IMR-90 (cell line): ENCODE data around the gene NRXN2. TPM values are rescaled to one million over a fixed set of nuclear protein-coding genes. Genes with fewer than 3 reads are reported as not detected.

Experiments used
- ATAC-seq: fragments of 200-7000 bp; cut with Tn5 transposase; 2 replicates; pipeline ENCODE4 v1.9.1; 2020; ENCODE audit warnings: low read depth, mild to moderate bottlenecking, moderate library complexity
- BruUV-seq: library from RNA; stranded (reverse); fragments of 400-500 nt; replicated peaks from 2 replicates; lab custom pipeline; 2021; lab: Mats Ljungman, UMichigan
- CTCF ChIA-PET: fragments of 300-600 bp; formaldehyde crosslinking; extraction: SDS; loops from one replicate; lab custom pipeline; 2021; ENCODE audit warnings: antibody characterized with exemption; lab: Yijun Ruan, JAX
- POLR2A ChIA-PET: fragments of 300-600 bp; sonication (Branson Sonifier 250); formaldehyde crosslinking; loops from one replicate; lab custom pipeline; 2022; ENCODE audit warnings: antibody characterized with exemption; ENCODE audit not compliant: unreplicated experiment; lab: Charles Lee
- DNase-seq: peaks from one replicate; pipeline ENCODE4 v3.0.0; 2013
- H2AFZ ChIP-seq: replicated peaks from 2 replicates; pipeline ENCODE3; 2013; ENCODE audit warnings: low read length, mild to moderate bottlenecking; ENCODE audit not compliant: poor library complexity
- H2AK5ac ChIP-seq: 2 replicates; pipeline ENCODE4 v1.6.1; 2013; ENCODE audit warnings: low read depth, low read length, inconsistent platforms
- H2AK9ac ChIP-seq: replicated peaks from 2 replicates; pipeline ENCODE3; 2013; ENCODE audit warnings: mild to moderate bottlenecking, low read depth, low read length, moderate library complexity; ENCODE audit not compliant: poor library complexity
- H2BK120ac ChIP-seq: 2 replicates; pipeline ENCODE4 v1.6.1; 2013; ENCODE audit warnings: low read depth, low read length, inconsistent platforms
- H2BK15ac ChIP-seq: 3 replicates; pipeline ENCODE4 v1.6.1; 2013; ENCODE audit warnings: low read depth, low read length, inconsistent platforms
- H2BK20ac ChIP-seq: 2 replicates; pipeline ENCODE4 v1.6.1; 2013; ENCODE audit warnings: low read depth, mild to moderate bottlenecking, inconsistent platforms, low read length, moderate library complexity
- H2BK5ac ChIP-seq: 2 replicates; pipeline ENCODE4 v1.6.1; 2013; ENCODE audit warnings: mild to moderate bottlenecking, low read depth, low read length, inconsistent platforms; ENCODE audit not compliant: poor library complexity, severe bottlenecking
- H3K14ac ChIP-seq: replicated peaks from 2 replicates; pipeline ENCODE4 v1.6.1; 2013; ENCODE audit warnings: low read depth, low read length, inconsistent platforms
- H3K18ac ChIP-seq: 2 replicates; pipeline ENCODE4 v1.6.1; 2013; ENCODE audit warnings: low read depth, low read length, control low read depth
- H3K23ac ChIP-seq: 2 replicates; pipeline ENCODE4 v1.6.1; 2013; ENCODE audit warnings: low read depth, low read length, inconsistent platforms
- H3K27ac ChIP-seq: 2 replicates; pipeline ENCODE4 v1.5.1; 2013; ENCODE audit warnings: mild to moderate bottlenecking, control low read depth, low read length; ENCODE audit not compliant: insufficient read depth
- H3K27me3 ChIP-seq: 2 replicates; pipeline ENCODE4 v1.6.1; 2013; ENCODE audit warnings: low read length; ENCODE audit not compliant: control insufficient read depth, insufficient read depth
- H3K36me3 ChIP-seq: 2 replicates; pipeline ENCODE4 v1.6.1; 2013; ENCODE audit warnings: low read length, mixed read lengths; ENCODE audit not compliant: control insufficient read depth, insufficient read depth
- H3K4ac ChIP-seq: 2 replicates; pipeline ENCODE4 v1.6.1; 2013; ENCODE audit warnings: low read depth, low read length, inconsistent platforms
- H3K4me1 ChIP-seq: 2 replicates; pipeline ENCODE4 v1.6.1; 2013; ENCODE audit warnings: low read length, mixed read lengths; ENCODE audit not compliant: control insufficient read depth, insufficient read depth
- H3K4me2 ChIP-seq: 2 replicates; pipeline ENCODE4 v1.6.1; 2013; ENCODE audit warnings: low read depth, mild to moderate bottlenecking, control low read depth, low read length, moderate library complexity
- H3K4me3 ChIP-seq: 2 replicates; pipeline ENCODE4 v1.5.1; 2013; ENCODE audit warnings: low read depth, mild to moderate bottlenecking, control low read depth, low read length, moderate library complexity; ENCODE audit not compliant: insufficient read depth
- H3K56ac ChIP-seq: 2 replicates; pipeline ENCODE4 v1.6.1; 2013; ENCODE audit warnings: low read length, inconsistent platforms; ENCODE audit not compliant: insufficient read depth; ENCODE audit errors: extremely low read depth
- H3K79me1 ChIP-seq, 2 experiments: 2 replicates each; pipeline ENCODE4 v1.6.1; 2013; ENCODE audit warnings: low read length in 2 of 2, inconsistent platforms in 1 of 2, low read depth in 1 of 2
- H3K9ac ChIP-seq: 2 replicates; pipeline ENCODE4 v1.6.1; 2013; ENCODE audit warnings: low read depth, low read length, control low read depth
- H3K9me1 ChIP-seq: 2 replicates; pipeline ENCODE4 v1.6.1; 2013; ENCODE audit warnings: low read length, inconsistent platforms; ENCODE audit not compliant: insufficient read depth
- H3K9me3 ChIP-seq: 2 replicates; pipeline ENCODE4 v1.6.1; 2013; ENCODE audit warnings: low read length; ENCODE audit not compliant: control insufficient read depth, insufficient read depth
- H4K20me1 ChIP-seq: 2 replicates; pipeline ENCODE4 v1.6.1; 2013; ENCODE audit warnings: low read length, inconsistent platforms; ENCODE audit not compliant: insufficient read depth
- H4K5ac ChIP-seq: 2 replicates; pipeline ENCODE4 v1.6.1; 2013; ENCODE audit warnings: mild to moderate bottlenecking, low read depth, low read length, control low read depth
- H4K8ac ChIP-seq, 2 experiments: 2 replicates each; pipeline ENCODE4 v1.6.1; 2013; ENCODE audit warnings: low read depth in 2 of 2, low read length in 2 of 2, control low read depth in 1 of 2, inconsistent platforms in 1 of 2
- H4K91ac ChIP-seq: 2 replicates; pipeline ENCODE4 v1.6.1; 2013; ENCODE audit warnings: low read depth, low read length, inconsistent platforms; ENCODE audit not compliant: insufficient read depth
- BHLHE40 ChIP-seq: fragments of 150-350 bp; IDR thresholded peaks from 2 replicates; pipeline ENCODE4 v1.6.1; 2016; ENCODE audit warnings: mild to moderate bottlenecking, low read depth, low read length
- CEBPB ChIP-seq: IDR thresholded peaks from 2 replicates; pipeline ENCODE4 v1.6.1; 2012; ENCODE audit warnings: low read depth, low read length, improper control_type of control experiment
- CHD1 ChIP-seq: IDR thresholded peaks from 2 replicates; pipeline ENCODE4 v1.6.1; 2012; ENCODE audit warnings: low read depth, low read length, improper control_type of control experiment
- CTCF ChIP-seq: conservative IDR thresholded peaks from 2 replicates; pipeline ENCODE4 v1.5.1; 2012; ENCODE audit warnings: mild to moderate bottlenecking, low read depth, low read length, improper control_type of control experiment
- ELK1 ChIP-seq: fragments of 150-350 bp; IDR thresholded peaks from 2 replicates; pipeline ENCODE4 v1.6.1; 2016; ENCODE audit warnings: low read depth, mild to moderate bottlenecking, low read length, moderate library complexity, borderline replicate concordance
- FOS ChIP-seq: fragments of 150-350 bp; IDR thresholded peaks from 2 replicates; pipeline ENCODE4 v1.6.1; 2016; ENCODE audit warnings: low read depth, low read length
- MAFK ChIP-seq: IDR thresholded peaks from 2 replicates; pipeline ENCODE4 v1.6.1; 2012; ENCODE audit warnings: low read depth, low read length, improper control_type of control experiment
- MAZ ChIP-seq: IDR thresholded peaks from 2 replicates; pipeline ENCODE4 v1.6.1; 2012; ENCODE audit warnings: low read depth, mild to moderate bottlenecking, low read length, improper control_type of control experiment, moderate library complexity, borderline replicate concordance
- MXI1 ChIP-seq: IDR thresholded peaks from 2 replicates; pipeline ENCODE4 v1.6.1; 2012; ENCODE audit warnings: low read depth, mild to moderate bottlenecking, low read length, moderate library complexity, borderline replicate concordance
- NFE2L2 ChIP-seq: fragments of 150-350 bp; IDR thresholded peaks from 2 replicates; pipeline ENCODE4 v1.6.1; 2016; ENCODE audit warnings: low read depth, mild to moderate bottlenecking, low read length
- POLR2A ChIP-seq: IDR thresholded peaks from 2 replicates; pipeline ENCODE4 v1.6.1; 2012; ENCODE audit warnings: mild to moderate bottlenecking, low read depth, low read length
- RAD21 ChIP-seq: IDR thresholded peaks from 2 replicates; pipeline ENCODE4 v1.6.1; 2012; ENCODE audit warnings: low read length, improper control_type of control experiment
- RCOR1 ChIP-seq: IDR thresholded peaks from 2 replicates; pipeline ENCODE4 v1.6.1; 2012; ENCODE audit warnings: mild to moderate bottlenecking, low read length, improper control_type of control experiment; ENCODE audit not compliant: insufficient replicate concordance
- RFX5 ChIP-seq: IDR thresholded peaks from 2 replicates; pipeline ENCODE4 v1.8.0; 2012; ENCODE audit warnings: low read depth, mild to moderate bottlenecking, low read length, moderate library complexity
- SMC3 ChIP-seq: fragments of 150-350 bp; IDR thresholded peaks from 2 replicates; pipeline ENCODE4 v1.6.1; 2016; ENCODE audit warnings: low read depth, mild to moderate bottlenecking, antibody characterized with exemption, low read length, moderate library complexity
- USF2 ChIP-seq: fragments of 150-350 bp; IDR thresholded peaks from 2 replicates; pipeline ENCODE4 v1.6.1; 2017; ENCODE audit warnings: mild to moderate bottlenecking, antibody characterized with exemption, low read length, low read depth
- WGBS, 2 experiments: methylation state at CpG; one replicate each; pipeline versions ENCODE4 v1.1.5 to v1.1.7; 2013; ENCODE audit warnings: missing lambda C conversion rate in 2 of 2; ENCODE audit not compliant: insufficient read length in 1 of 2; ENCODE audit errors: extremely low coverage in 2 of 2; 5-methylcytosine and 5-hydroxymethylcytosine counted together
- dilution Hi-C: fragments of 300-500 bp; cut with HindIII; formaldehyde crosslinking; loops from one replicate; pipeline ENCODE4 v1.14.3; 2018; ENCODE audit warnings: low sequenced_read_pairs; ENCODE audit not compliant: unreplicated experiment
- in situ Hi-C: fragments of 300-500 bp; cut with MboI; formaldehyde crosslinking; loops from 3 replicates; pipeline ENCODE4 v1.14.3; 2019; ENCODE audit warnings: low sequenced_read_pairs, inconsistent platforms, mixed read lengths
- intact Hi-C: fragments of 100-400 bp; cut with micrococcal nuclease; formaldehyde crosslinking; loops from 2 replicates; pipeline ENCODE4 v1.10.0; 2022
- polyA plus RNA-seq, 3 experiments: library from polyadenylated mRNA; depleted of rRNA; stranded (reverse); fragments of >200 nt; gene quantifications; 2 replicates each; pipeline ENCODE4 v1.2.3, GENCODE V29; 2012; ENCODE audit warnings: low replicate concordance in 1 of 3
- total RNA-seq: library from RNA; depleted of rRNA; stranded (reverse); fragments of >200 nt; gene quantifications from 2 replicates; pipeline ENCODE4 v1.2.3, GENCODE V29; 2012

NRXN2 gene
- total and polyA plus RNA-seq, 2 of the 4 experiments (the other 2 are of a cell fraction), result 0.18 to 0.22 TPM

- no peak for ATAC-seq
- no peak overlapping the region for H2AK9ac ChIP-seq
- no TSS peak for BruUV-seq
- H3K9me1 ChIP-seq, result no peaks in the 10 kb centered on the region
- no peak overlapping the region for H4K8ac ChIP-seq
- dilution Hi-C loops (no loop called here), intact Hi-C loops (no loop called here), in situ Hi-C loops (no loop called here)
- H3K14ac ChIP-seq, result no peak overlapping the region
- H3K4me3 ChIP-seq, result no peak overlapping the region
- WGBS, 2 experiments, result 70% methylated on average over 3 of the region's 11 CpGs; no CpG with 5 or more reads in 1 of the 2 experiments
- POLR2A ChIA-PET, result no interaction called here
- H4K91ac ChIP-seq, result no peak overlapping the region
- CTCF ChIA-PET, result no interaction called here
- no peaks in the 10 kb centered on the region for H3K36me3 ChIP-seq
- no peak for DNase-seq
- no peak overlapping the region for H3K56ac ChIP-seq
- H3K27ac ChIP-seq, result no peak overlapping the region
- no peak overlapping the region for H2BK15ac ChIP-seq
- no peak overlapping the region for H4K5ac ChIP-seq
- no peaks in the 10 kb centered on the region for H3K79me1 ChIP-seq
- H2BK5ac ChIP-seq, result no peak overlapping the region
- no peaks in the 10 kb centered on the region for H3K9me3 ChIP-seq
- TF ChIP-seq RAD21, result no peak
- no peak for TF ChIP-seq NFE2L2
- no peak for TF ChIP-seq POLR2A
- TF ChIP-seq CHD1, result no peak
- TF ChIP-seq CEBPB, result no peak
- no peak for TF ChIP-seq RCOR1
- no peak for TF ChIP-seq MXI1
- TF ChIP-seq USF2, result no peak
- no peak for TF ChIP-seq FOS
- TF ChIP-seq MAFK, result no peak
- no peak for TF ChIP-seq SMC3
- no peak for TF ChIP-seq ELK1
- TF ChIP-seq MAZ, result no peak
- TF ChIP-seq CTCF, result no peak
- TF ChIP-seq RFX5, result no peak
- TF ChIP-seq BHLHE40, result no peak
- no peak overlapping the region for H3K4ac ChIP-seq
- no peak overlapping the region for H2BK120ac ChIP-seq
- no peak overlapping the region for H2BK20ac ChIP-seq
- peaks cover 34% of the 10 kb centered on the region for H3K27me3 ChIP-seq
- no peaks in the 10 kb centered on the region for H4K20me1 ChIP-seq
- H3K4me2 ChIP-seq, result no peak overlapping the region
- H3K23ac ChIP-seq, result no peak overlapping the region
- H3K4me1 ChIP-seq, result no peaks in the 10 kb centered on the region
- no peak overlapping the region for H2AK5ac ChIP-seq
- no peak overlapping the region for H2AFZ ChIP-seq
- H3K9ac ChIP-seq, result no peak overlapping the region
- H3K18ac ChIP-seq, result no peak overlapping the region
Observed at GRCh38 chr11:64571050-64571409, 152.0 kb downstream of the NRXN2 start.
